ENCODE results near the gene A2ML1.

- TF ChIP-seq ZFX (IDR thresholded peaks at IDR 0.05), result no peak
- no peak for TF ChIP-seq CTCF (conservative IDR thresholded peaks at IDR 0.05)
Observed at GRCh38 chr12:8831116-8831515, 8.7 kb downstream of the A2ML1 start.

All from C4-2B (cell line).